HEK293T (cell line): ENCODE data around the gene ZNF625.
A peak's percentile ranks its signal among the peaks of the same experiment; 100 is the strongest.

Experiments
- CTCF ChIA-PET: fragments of 350-600 bp; formaldehyde crosslinking; extraction: SDS; loops from one replicate; lab custom pipeline; 2021; ENCODE audit warnings: antibody characterized with exemption, inconsistent platforms; lab: Yijun Ruan, JAX
- POLR2A ChIA-PET: fragments of 350-600 bp; formaldehyde crosslinking; extraction: SDS; loops from one replicate; lab custom pipeline; 2020; ENCODE audit warnings: antibody characterized with exemption, inconsistent platforms; lab: Yijun Ruan, JAX
- DNase-seq: peaks from one replicate; pipeline ENCODE4 v3.0.0; 2012; ENCODE audit warnings: mixed read lengths; ENCODE audit errors: extremely low spot score
- ARNT ChIP-seq: fragments of 450-650 bp; IDR thresholded peaks from 2 replicates; pipeline ENCODE4 v1.6.1; 2017; ENCODE audit warnings: mild to moderate bottlenecking
- BHLHE40 ChIP-seq: fragments of 450-650 bp; IDR thresholded peaks from 2 replicates; pipeline ENCODE4 v1.6.1; 2016; ENCODE audit warnings: mild to moderate bottlenecking, moderate library complexity, borderline replicate concordance
- CTBP1 ChIP-seq: fragments of 450-650 bp; IDR thresholded peaks from 2 replicates; pipeline ENCODE4 v1.6.1; 2016; ENCODE audit warnings: borderline replicate concordance
- ELF4 ChIP-seq: fragments of 450-650 bp; IDR thresholded peaks from 2 replicates; pipeline ENCODE4 v1.6.1; 2017; ENCODE audit warnings: antibody characterized with exemption
- FOXA1 ChIP-seq: fragments of 450-650 bp; IDR thresholded peaks from 2 replicates; pipeline ENCODE4 v1.6.1; 2016; ENCODE audit warnings: mild to moderate bottlenecking
- FOXK2 ChIP-seq: fragments of 450-650 bp; IDR thresholded peaks from 2 replicates; pipeline ENCODE4 v1.6.1; 2016; ENCODE audit warnings: mild to moderate bottlenecking
- FOXM1 ChIP-seq: fragments of 450-650 bp; IDR thresholded peaks from 2 replicates; pipeline ENCODE4 v1.6.1; 2017; ENCODE audit warnings: mild to moderate bottlenecking, borderline replicate concordance
- HDGF ChIP-seq: fragments of 450-650 bp; IDR thresholded peaks from 2 replicates; pipeline ENCODE4 v1.6.1; 2017; ENCODE audit warnings: antibody characterized with exemption, borderline replicate concordance
- L3MBTL2 ChIP-seq: fragments of 450-650 bp; conservative IDR thresholded peaks from 2 replicates; pipeline ENCODE4 v1.6.1; 2016; ENCODE audit warnings: mild to moderate bottlenecking
- LEF1 ChIP-seq: fragments of 450-650 bp; IDR thresholded peaks from 2 replicates; pipeline ENCODE4 v1.6.1; 2017; ENCODE audit warnings: mild to moderate bottlenecking, borderline replicate concordance
- NFRKB ChIP-seq: fragments of 450-650 bp; IDR thresholded peaks from 2 replicates; pipeline ENCODE4 v1.6.1; 2016; ENCODE audit warnings: mild to moderate bottlenecking, moderate library complexity
- PKNOX1 ChIP-seq: fragments of 450-650 bp; IDR thresholded peaks from 2 replicates; pipeline ENCODE4 v1.6.1; 2016
- SP1 ChIP-seq: fragments of 450-650 bp; IDR thresholded peaks from 2 replicates; pipeline ENCODE4 v1.6.1; 2017
- SUZ12 ChIP-seq: fragments of 450-650 bp; IDR thresholded peaks from 2 replicates; pipeline ENCODE4 v1.6.1; 2016; ENCODE audit warnings: mild to moderate bottlenecking
- TARDBP ChIP-seq: fragments of 450-650 bp; IDR thresholded peaks from 2 replicates; pipeline ENCODE4 v1.6.1; 2016
- ZNF384 ChIP-seq: fragments of 450-650 bp; IDR thresholded peaks from 2 replicates; pipeline ENCODE4 v1.6.1; 2016

ZNF625 gene

DNA sequence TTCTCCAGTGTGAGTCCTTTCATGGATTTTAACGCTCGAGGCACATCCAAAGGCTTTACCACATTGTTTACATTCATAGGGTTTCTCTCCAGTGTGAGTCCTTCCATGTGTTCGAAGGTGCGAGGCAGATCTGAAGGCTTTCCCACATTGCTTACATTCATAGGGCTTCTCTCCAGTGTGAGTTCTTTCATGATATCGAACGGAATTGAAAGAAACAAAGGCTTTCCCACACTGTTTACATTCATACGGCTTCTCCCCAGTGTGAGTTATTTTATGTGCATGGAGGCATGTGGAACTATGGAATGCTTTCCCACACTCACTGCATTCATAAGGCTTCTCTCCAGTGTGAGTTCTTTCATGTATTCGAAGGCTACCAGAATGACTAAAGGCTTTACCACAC lies 11.2 kb downstream of the ZNF625 start:
- no peak for DNase-seq
- no peak for TF ChIP-seq ELF4
- no peak for TF ChIP-seq FOXA1
- no peak for TF ChIP-seq BHLHE40
- TF ChIP-seq SP1, result no peak
- TF ChIP-seq FOXM1, result no peak
- TF ChIP-seq CTBP1, result no peak
- no peak for TF ChIP-seq PKNOX1
- TF ChIP-seq ZNF384, result no peak
- TF ChIP-seq TARDBP, result no peak
- TF ChIP-seq HDGF, result no peak
- no peak for TF ChIP-seq FOXK2
- TF ChIP-seq ARNT, result no peak
- TF ChIP-seq SUZ12, result no peak
- no peak for TF ChIP-seq LEF1
- TF ChIP-seq L3MBTL2, result no peak
- no peak for TF ChIP-seq NFRKB
- ChIA-PET CTCF (no interaction called here), POLR2A (no interaction called here)

- DNase-seq, result no peak
- TF ChIP-seq HDGF, result no peak
- no peak for TF ChIP-seq NFRKB
- TF ChIP-seq LEF1, result no peak
- no peak for TF ChIP-seq FOXK2
- no peak for TF ChIP-seq L3MBTL2
- no peak for TF ChIP-seq ZNF384
- no peak for TF ChIP-seq ELF4
- TF ChIP-seq TARDBP, result no peak
- no peak for TF ChIP-seq PKNOX1
- no peak for TF ChIP-seq FOXA1
- no peak for TF ChIP-seq FOXM1
- CTCF ChIA-PET, result no interaction called here
- POLR2A ChIA-PET, result no interaction called here
These were observed 15.2 kb downstream of the ZNF625 start for GRCh38 chr19:12141405-12141736.

- peak; percentile 35 for DNase-seq
- ChIA-PET POLR2A (interaction anchor here (0.8 kb wide), 1 partner anchor 354 kb away, joined by 3 read pairs; no protein-coding TSS in a partner anchor), CTCF (no interaction called here)
- TF ChIP-seq ELF4 (no peak), SUZ12 (no peak), LEF1 (no peak), BHLHE40 (no peak), ZNF384 (no peak), FOXK2 (no peak), FOXA1 (no peak), NFRKB (no peak), L3MBTL2 (no peak), FOXM1 (no peak), PKNOX1 (no peak), ARNT (no peak), SP1 (no peak), TARDBP (no peak)
These were observed 15.8 kb downstream of the ZNF625 start for GRCh38 chr19:12140545-12141404.

DNA sequence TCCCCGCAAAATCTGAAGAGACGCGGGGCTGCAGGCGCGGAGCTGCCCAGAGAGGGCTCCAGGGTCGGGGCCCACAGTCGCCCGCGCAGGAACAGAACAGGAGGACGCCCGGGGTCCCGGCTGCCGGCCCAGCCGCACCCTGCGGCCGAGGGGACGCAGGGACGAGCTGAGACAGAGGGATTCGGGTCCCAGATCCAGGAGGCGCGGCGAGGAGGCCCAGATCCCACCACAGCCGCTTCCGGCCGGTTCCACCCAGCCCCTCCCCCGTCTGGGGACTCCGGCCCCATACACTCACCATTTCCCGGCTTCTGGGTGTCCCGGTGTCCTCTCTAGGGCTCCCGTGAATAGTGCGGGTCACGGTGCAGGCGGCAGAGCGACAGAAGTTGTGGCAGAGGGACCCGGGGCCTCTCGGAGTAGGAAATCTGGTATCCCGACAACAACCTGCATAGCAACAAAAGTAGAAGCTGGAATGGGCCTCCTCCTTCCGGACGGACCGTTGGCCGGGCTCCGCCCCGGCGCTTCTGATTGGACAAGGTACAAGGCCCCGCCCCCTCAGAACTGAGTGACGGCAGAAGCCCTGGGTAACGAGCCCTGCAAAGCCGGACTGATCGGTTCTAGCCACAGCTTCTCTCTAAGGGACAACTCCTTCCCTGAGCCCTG lies 16.5 kb downstream of the ZNF625 start, which contains the start of gene ZNF20:
ZNF20 (minus strand) TSS at position 466 of the 660 bp plus-strand sequence; CDS start at position 298, 168 bp downstream.
- POLR2A ChIA-PET, result interaction anchor here (0.8 kb wide), 1 partner anchor 355 kb away, joined by 3 read pairs; no protein-coding TSS in a partner anchor
- peak; percentile 20 for DNase-seq
- CTCF ChIA-PET, result no interaction called here
- TF ChIP-seq PKNOX1, result peak; percentile 85
- no peak for TF ChIP-seq FOXM1

DNA sequence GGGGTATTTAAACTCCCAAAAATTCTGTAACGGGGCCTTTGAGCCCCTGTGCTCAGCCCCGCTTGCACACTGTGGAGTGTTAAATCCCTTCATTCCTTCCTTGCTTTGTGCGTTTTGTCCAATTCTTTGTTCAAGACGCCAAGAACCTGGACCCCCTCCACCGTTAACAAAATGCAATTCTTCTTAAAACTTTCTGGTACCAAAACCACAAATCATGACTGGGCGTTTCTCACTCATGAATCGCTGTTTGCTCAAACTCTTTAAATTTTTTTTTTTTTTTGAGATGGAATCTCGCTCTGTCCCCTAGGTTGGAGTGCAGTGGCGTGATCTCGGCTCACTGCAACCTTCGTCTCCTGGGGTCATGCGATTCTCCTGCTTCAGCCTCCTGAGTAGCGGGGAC lies 17.3 kb downstream of the ZNF625 start:
- ChIA-PET CTCF (no interaction called here), POLR2A (no interaction called here)
- TF ChIP-seq FOXM1 (no peak), BHLHE40 (no peak), L3MBTL2 (no peak), PKNOX1 (no peak), ZNF384 (no peak), LEF1 (no peak), SP1 (no peak), NFRKB (no peak), SUZ12 (no peak), TARDBP (no peak), FOXA1 (no peak), ELF4 (no peak), ARNT (no peak), CTBP1 (no peak), HDGF (no peak), FOXK2 (no peak)
- no peak for DNase-seq
